NK-92 treated with Interleukin-12 subunit alpha and Interleukin-12 subunit beta, amount 100 ng/mL, for 24 hours (cell line): ENCODE data around the gene ELOVL2.

Source experiments
- DNase-seq: peaks from one replicate; lab custom pipeline; 2025; lab: John Stamatoyannopoulos, UW

The ELOVL2 gene

DNA sequence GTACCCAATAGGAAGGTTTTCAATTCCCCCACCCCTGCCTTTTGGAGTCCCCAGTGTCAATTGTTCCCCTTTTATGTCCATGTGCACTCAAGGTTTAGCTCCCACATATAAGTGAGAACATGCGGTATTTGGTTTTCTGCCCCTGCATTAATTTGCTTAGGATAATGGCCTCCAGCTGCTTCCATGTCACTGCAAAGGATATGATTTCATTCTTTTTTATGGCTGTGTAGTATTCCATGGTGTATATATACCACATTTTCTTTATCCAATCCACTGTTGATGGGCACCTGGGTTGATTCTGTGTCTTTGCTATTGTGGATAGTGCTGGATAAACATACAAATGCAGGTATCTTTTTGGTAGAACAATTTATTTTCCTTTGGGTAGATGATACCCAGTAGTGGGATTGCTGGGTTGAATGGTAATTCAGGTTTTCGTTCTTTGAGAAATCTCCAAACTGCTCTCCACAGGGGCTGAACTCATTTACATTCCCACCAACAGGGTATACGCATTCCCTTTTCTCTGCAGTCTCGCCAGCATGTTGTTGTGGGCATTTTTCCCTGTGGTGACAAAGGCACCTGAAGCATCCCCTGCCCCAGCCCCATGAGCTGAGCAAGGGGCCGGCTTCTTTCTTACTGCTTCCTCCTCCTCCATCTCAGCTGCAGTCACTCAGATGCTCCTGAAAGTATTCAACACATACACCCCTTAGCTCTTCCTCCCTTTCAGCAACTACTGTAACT lies 66.7 kb downstream of the ELOVL2 start:
- no peak for DNase-seq

DNA sequence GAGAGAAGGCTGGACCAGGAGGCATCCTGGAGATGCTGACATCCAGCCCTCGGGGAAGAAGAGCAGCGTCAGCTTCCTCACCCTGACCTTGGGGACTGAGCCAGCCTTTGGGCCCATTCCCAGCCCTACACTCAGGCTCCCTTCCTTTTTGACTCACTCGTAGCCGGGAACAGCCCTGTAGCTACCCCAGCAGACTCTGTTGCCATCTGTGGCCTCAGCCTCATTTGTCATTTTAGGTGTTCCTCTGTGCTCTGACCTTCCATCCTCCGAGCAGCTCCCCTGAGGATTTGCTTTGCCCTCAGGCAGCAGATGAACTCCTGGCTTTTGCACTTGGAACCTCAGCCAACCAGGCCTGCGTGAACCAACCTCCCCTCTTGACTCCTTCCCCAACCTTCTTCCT lies 67.5 kb downstream of the ELOVL2 start:
- no peak for DNase-seq

DNA sequence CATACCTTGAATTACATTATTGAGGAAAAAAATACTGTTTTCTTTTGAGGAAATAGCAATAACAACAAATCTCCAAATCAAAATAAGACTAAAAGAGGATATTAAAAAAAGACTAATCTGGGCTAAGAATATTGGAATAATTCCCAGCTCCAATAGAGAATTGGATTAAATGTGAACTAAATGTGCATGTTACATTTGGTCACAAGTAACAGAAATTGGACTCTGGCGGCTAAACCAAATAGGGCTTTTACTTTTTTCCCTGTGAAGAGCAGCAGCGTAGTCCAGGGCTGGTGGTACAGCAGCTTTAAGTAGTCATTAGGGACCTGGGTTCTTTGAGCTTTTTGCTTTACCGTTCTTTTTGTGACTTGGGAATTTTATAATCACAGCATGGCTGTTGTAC lies 71.9 kb downstream of the ELOVL2 start:
- DNase-seq, result no peak

GRCh38 chr6:10970731-10971130 lies 73.4 kb downstream of the ELOVL2 start:
- no peak for DNase-seq

DNA sequence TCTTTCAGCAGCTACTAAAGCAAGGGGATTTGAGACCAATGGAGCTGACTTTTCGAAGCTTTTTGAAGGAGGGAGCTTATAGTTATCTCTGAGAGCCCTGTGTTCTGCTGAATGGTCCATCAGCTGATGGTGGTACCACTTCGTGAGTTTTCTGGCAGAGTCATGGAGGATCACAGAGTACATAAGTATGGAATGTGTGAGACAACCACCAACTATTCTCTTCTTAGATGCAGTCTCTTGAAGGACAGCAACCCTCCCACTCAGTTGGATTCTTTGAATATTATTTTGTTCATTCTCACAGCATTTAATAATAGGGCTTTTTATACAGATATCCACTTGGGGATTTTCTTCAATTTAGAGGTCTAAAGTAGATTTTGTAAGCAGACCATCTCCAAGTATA lies 75.3 kb downstream of the ELOVL2 start:
- no peak for DNase-seq

DNA sequence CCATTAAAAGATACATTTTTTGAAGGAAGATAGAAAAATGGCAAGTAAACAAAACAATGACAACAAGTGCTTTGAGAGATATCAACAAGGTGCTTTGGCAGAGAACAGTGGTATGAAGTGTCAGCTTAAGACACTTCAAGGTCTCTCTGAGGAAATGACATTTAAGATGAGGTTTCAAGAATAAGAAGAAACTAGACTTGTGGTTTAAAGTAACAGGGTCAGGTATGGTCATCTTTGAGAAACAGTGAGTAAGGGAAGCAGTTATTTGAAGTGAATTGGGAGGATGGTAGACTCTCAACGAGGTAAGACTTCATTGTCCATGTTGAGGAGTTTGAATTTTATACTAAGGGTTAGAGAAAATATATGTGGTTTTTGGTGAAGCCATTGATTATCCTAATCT lies 79.4 kb downstream of the ELOVL2 start:
- no peak for DNase-seq

DNA sequence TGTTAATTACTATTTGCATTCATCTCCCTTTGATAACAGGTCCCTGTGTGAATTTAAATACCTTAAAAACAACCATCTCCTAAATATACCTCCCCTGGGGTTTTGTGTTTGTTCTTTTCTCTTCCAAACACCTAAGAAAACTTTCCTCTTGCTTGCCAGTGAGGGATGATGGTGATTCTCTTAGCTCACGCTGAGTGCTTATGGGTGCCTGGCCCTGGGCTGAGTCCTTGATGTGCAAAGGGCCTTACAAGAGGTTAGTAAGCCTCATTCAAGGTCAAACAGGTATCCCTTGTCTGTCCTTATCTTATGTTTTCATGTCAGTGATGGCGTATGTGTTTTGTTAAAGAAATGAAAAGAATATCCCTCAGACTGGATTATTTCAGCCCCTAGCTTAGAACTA lies 81.0 kb downstream of the ELOVL2 start:
- no peak for DNase-seq

- no peak for DNase-seq
Observed at GRCh38 chr6:10962673-10963072, 81.4 kb downstream of the ELOVL2 start.

GRCh38 chr6:10961837-10962236 lies 82.3 kb downstream of the ELOVL2 start:
- no peak for DNase-seq

- DNase-seq, result no peak
Observed at GRCh38 chr6:10960171-10960570, 83.9 kb downstream of the ELOVL2 start.

GRCh38 chr6:10957414-10957886 lies 86.7 kb downstream of the ELOVL2 start:
- no peak for DNase-seq

- DNase-seq, result no peak
Observed at GRCh38 chr6:10956776-10957175, 87.3 kb downstream of the ELOVL2 start.

DNA sequence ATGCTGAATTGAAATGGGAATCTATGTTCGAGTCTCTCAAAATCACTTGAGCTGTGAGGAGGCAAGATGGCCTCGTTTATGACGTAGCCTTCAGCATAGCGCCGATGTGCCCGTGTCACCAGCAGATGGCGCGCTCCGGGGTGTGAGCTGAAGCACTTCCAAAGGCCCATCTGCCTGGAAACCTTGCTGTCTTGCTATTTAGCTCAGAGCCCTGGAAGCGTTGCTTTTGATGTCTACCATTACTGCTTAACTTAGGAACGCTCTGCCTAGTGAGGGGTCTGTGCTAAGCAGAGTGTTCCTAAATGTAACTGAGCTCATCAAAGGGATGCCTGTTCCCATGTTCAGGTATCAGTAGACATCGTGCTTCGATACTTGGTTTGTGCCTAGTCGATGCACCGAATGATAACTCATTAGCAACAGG lies 89.5 kb downstream of the ELOVL2 start:
- DNase-seq, result peak; percentile 47

DNA sequence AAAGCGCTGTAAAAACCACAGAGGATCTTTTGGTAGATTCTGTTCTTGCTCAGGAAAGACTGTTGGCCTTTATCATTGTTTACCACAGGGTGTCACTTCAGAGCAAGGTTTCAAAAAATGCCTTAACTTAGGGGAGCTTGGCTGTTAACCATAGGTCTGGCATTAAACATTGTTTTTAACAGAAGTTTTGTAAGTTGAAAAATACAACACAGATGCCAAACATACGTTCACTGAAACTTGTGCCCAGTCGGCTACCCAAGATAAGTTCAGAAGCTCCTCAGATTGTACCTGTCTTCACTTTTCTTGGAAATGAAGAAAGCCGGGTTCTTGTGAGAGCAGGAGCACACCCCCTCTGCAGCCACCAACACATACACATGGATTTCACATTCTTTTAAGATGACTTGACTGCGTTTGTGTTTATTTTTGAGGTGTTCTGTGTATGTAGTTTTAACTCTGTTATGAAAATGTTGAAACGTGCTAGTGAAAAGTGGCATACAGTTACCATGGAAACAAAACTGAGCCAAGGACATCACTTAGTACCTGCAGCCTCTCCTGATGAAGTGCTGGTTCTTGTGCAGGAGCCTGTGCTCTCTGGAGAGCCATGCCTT lies 92.3 kb downstream of the ELOVL2 start:
- DNase-seq, result no peak

DNA sequence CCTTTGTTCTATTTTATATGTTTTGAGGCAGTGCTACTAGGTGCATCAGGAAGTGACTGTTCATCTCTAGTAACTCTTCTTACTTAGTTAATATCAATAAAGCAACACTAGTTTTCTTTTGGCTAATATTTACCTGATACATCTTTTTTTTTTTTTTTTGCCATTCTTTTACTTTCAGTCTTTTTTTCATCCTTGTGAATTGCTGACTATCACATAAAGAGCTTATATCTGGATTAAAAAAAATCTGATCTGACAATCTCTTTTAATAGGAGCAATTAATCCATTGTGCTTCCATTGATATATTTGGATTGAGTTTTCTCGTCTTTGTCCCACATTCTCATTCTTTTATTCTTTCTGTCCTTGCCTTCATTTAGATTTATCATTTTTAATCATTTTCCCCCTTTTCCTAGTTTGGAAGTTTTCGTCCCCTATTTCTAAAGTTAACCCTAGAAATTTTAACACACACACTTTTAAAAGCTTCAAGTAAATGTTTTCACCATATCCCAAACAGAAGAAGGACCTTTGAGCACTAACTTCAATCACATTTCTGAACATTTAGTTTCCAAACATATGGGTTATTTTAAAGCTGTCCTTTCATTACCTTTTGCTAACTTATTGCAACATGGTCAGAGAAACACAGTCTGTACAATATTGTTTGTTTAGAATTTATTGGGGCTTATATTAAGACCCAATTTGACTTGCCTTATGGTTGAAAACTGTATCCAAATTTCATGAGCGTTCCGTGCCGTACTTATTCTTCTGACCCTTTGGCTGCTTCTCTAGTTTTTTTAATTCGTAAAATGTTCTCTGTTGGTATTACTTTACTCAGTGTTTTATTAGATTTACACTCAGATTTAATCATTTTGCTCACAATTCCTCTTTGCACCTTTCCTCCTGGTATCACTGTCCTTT lies 94.3 kb downstream of the ELOVL2 start:
- DNase-seq, result no peak

GRCh38 chr6:10947966-10948365 lies 96.1 kb downstream of the ELOVL2 start:
- no peak for DNase-seq

DNA sequence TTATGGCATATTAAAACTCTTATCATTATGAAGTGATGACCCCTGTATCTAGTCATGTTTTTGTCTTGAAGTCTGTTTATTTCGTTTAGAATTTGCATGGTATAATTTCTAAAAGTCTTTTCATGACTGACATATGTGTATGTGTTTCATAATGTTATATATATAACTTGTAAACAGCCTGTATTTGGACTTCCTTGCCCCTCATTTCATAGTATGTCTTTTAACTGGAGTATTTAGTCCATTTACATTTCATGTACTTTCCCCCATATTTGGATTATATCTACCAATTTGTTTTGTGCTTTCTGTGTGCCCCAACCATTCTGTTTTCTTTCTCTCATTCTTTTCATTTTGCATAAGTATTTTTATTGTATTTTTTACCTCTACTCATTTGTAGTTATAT lies 98.3 kb downstream of the ELOVL2 start:
- no peak for DNase-seq

- DNase-seq, result no peak
Observed at GRCh38 chr6:10939840-10940239, 104.3 kb downstream of the ELOVL2 start.

- no peak for DNase-seq
Observed at GRCh38 chr6:10933126-10933525, 111.0 kb downstream of the ELOVL2 start.
